ENCODE results near the gene MIER2.

DNA sequence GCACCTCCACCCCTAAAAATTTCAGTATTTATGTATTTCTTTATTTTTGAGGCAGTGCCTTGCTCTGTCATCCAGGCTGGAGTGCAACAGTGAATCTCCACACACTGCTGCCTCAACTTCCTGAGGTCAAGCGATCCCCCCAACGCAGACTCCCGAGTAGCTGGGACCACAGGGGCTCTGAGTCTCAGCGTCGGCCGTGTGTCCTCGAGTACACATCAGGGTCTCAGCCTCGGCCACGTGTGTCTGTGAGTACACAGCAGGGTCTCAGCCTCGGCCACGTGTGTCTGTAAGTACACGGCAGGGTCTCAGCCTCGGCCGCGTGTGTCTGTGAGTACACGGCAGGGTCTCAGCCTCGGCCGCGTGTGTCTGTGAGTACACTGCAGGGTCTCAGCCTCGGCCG is 43.2 kb upstream of the MIER2 start:
- TF ChIP-seq CTCF (IDR thresholded peaks at IDR 0.05) (no peak), EP300 (IDR thresholded peaks at IDR 0.05) (no peak), KDM1A (IDR thresholded peaks at IDR 0.05; ENCODE audit: low read depth) (no peak), HMGXB4 (CRISPR knock-in tag; IDR thresholded peaks at IDR 0.05; ENCODE audit: borderline replicate concordance) (no peak), JUN (IDR thresholded peaks at IDR 0.05) (no peak), POLR2A (IDR thresholded peaks at IDR 0.05; ENCODE audit: low read length) (no peak)
- TF ChIP-seq, protein P1, sequence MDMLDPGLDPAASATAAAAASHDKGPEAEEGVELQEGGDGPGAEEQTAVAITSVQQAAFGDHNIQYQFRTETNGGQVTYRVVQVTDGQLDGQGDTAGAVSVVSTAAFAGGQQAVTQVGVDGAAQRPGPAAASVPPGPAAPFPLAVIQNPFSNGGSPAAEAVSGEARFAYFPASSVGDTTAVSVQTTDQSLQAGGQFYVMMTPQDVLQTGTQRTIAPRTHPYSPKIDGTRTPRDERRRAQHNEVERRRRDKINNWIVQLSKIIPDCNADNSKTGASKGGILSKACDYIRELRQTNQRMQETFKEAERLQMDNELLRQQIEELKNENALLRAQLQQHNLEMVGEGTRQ (IDR thresholded peaks at IDR 0.05): no peak
- TF ChIP-seq, protein P2, sequence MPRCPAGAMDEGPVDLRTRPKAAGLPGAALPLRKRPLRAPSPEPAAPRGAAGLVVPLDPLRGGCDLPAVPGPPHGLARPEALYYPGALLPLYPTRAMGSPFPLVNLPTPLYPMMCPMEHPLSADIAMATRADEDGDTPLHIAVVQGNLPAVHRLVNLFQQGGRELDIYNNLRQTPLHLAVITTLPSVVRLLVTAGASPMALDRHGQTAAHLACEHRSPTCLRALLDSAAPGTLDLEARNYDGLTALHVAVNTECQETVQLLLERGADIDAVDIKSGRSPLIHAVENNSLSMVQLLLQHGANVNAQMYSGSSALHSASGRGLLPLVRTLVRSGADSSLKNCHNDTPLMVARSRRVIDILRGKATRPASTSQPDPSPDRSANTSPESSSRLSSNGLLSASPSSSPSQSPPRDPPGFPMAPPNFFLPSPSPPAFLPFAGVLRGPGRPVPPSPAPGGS (IDR thresholded peaks at IDR 0.05): no peak

Measured in A549 (cell line).